HFFc6 (cell line): ENCODE measurements around the gene NECTIN4. TPM values are rescaled to one million over a fixed set of nuclear protein-coding genes. Genes with fewer than 3 reads are reported as not detected.

Source experiments
- DNase-seq: peaks from one replicate; pipeline ENCODE4 v3.0.0-alpha.2; 2018
- H3K27ac Mint-ChIP-seq: 2 replicates; pipeline ENCODE4 v1.8.0; 2020; ENCODE audit warnings: mild to moderate bottlenecking, mixed read lengths
- H3K27me3 Mint-ChIP-seq: 2 replicates; pipeline ENCODE4 v1.8.0; 2021; ENCODE audit warnings: mild to moderate bottlenecking, moderate library complexity, mixed read lengths; ENCODE audit not compliant: insufficient read depth
- H3K36me3 Mint-ChIP-seq: 2 replicates; pipeline ENCODE4 v1.8.0; 2021; ENCODE audit warnings: low read depth, mixed read lengths
- H3K4me1 Mint-ChIP-seq: 2 replicates; pipeline ENCODE4 v1.8.0; 2020; ENCODE audit warnings: low read depth, mixed read lengths
- H3K4me3 Mint-ChIP-seq: 2 replicates; pipeline ENCODE4 v1.8.0; 2020; ENCODE audit warnings: mild to moderate bottlenecking, moderate library complexity, mixed read lengths
- H3K9me3 Mint-ChIP-seq: 2 replicates; pipeline ENCODE4 v1.8.0; 2020; ENCODE audit warnings: mild to moderate bottlenecking, mixed read lengths
- total RNA-seq, 6 experiments: library from RNA; stranded (reverse); fragmentation: NEBNext Ultra II Directional; extraction: Animal tissue kit (Norgen Biotek cat#: 25700); gene quantifications; 2 replicates in 1 of 6; 3 replicates in 5 of 6; pipeline ENCODE4 v1.2.3, GENCODE V29; 2021
- TF ChIP-seq, protein P1 (sequence below): fragments of 200-600 bp; sonication (generic); IDR thresholded peaks from 2 replicates; pipeline ENCODE4 v1.5.0; 2021; ENCODE audit warnings: antibody characterized with exemption, mild to moderate bottlenecking

Gene NECTIN4
- total RNA-seq, 6 experiments from 2014 or later: 0.09 to 0.14 TPM; not detected in 4

DNA sequence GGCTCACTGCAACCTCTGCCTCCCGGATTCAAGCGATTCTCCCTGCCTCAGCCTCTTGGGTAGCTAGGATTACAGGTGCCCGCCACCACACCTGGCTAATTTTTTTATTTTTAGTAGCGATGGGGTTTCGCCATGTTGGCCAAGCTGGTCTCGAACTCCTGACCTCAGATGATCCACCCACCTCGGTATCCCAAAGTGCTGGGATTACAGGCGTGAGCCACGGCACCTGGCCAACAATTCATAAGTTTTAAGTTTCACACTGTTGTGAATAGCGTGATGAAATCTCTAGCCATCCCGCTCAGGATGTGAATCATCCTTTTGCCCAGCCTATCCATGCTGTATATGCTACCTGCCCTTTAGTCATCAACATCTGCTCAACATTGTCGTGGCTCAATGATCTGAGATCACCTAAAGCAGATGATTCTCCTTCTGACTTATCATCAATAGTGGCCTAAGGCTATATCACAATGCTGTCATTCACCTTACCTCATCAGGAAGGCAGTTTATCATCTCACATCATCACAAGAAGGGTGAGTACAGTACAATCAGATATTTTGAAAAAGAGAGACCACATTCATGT, 25.9 kb upstream of the NECTIN4 start:
- peak; percentile 76 for DNase-seq
- Mint-ChIP-seq H3K4me1 (peaks cover 69% of the 10 kb centered on the region), H3K27me3 (no peaks in the 10 kb centered on the region; the same call in 1 of the 2 replicates), H3K36me3 (peaks cover 13% of the 10 kb centered on the region; the same call in 1 of the 2 replicates), H3K27ac (peak overlapping the region; percentile 98), H3K4me3 (peak overlapping the region; percentile 50), H3K9me3 (no peaks in the 10 kb centered on the region)
- TF ChIP-seq, protein P1, sequence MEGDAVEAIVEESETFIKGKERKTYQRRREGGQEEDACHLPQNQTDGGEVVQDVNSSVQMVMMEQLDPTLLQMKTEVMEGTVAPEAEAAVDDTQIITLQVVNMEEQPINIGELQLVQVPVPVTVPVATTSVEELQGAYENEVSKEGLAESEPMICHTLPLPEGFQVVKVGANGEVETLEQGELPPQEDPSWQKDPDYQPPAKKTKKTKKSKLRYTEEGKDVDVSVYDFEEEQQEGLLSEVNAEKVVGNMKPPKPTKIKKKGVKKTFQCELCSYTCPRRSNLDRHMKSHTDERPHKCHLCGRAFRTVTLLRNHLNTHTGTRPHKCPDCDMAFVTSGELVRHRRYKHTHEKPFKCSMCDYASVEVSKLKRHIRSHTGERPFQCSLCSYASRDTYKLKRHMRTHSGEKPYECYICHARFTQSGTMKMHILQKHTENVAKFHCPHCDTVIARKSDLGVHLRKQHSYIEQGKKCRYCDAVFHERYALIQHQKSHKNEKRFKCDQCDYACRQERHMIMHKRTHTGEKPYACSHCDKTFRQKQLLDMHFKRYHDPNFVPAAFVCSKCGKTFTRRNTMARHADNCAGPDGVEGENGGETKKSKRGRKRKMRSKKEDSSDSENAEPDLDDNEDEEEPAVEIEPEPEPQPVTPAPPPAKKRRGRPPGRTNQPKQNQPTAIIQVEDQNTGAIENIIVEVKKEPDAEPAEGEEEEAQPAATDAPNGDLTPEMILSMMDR: no peak

DNA sequence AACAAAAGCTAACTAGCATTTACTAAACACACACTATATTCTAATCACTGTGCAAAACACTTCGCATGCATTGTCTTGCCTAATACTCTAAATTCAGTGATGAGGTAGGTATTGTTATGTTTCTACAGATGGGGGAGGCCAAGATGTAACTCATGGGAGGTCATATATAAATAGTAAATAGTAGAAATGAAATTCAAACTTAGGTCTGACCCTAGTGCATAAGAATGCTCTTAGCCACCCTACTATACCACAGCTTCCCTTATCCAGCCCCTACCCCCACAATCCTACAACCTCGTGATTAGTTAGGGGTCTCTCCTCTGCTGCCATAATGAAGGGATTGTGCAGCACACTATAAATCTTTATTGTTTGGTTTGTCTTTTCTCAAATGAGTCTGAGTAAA, 25.2 kb upstream of the NECTIN4 start:
- H3K27me3 Mint-ChIP-seq: no peaks in the 10 kb centered on the region; the same call in 1 of the 2 replicates
- no peak overlapping the region for H3K4me3 Mint-ChIP-seq
- peak overlapping the region; percentile 98 for H3K27ac Mint-ChIP-seq
- H3K9me3 Mint-ChIP-seq: no peaks in the 10 kb centered on the region
- H3K36me3 Mint-ChIP-seq: peaks cover 13% of the 10 kb centered on the region; the same call in 1 of the 2 replicates
- peaks cover 62% of the 10 kb centered on the region for H3K4me1 Mint-ChIP-seq
- no peak for DNase-seq
- TF ChIP-seq, protein P1: no peak

DNA sequence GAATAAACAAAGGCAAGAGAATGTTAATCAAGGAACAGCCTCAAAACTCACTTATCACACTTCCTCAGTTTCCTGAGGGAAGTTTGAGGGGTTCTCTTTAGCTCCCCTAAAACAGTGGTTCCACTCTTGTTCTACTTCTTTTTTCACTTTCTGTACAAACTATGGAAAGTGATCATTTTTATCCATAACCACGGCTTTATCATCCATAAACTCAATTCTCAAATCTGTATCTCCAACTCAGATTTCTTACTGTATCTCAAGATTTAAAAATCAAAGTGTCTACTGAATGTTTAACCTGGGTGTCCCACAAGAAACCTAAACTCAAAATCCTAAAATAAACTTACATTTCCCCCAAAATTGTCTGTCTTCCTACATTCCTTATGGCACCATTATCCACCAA, 24.6 kb upstream of the NECTIN4 start:
- no peak for DNase-seq
- peak overlapping the region; percentile 4; the same call in 1 of the 2 replicates for H3K27ac Mint-ChIP-seq
- H3K4me3 Mint-ChIP-seq: no peak overlapping the region
- TF ChIP-seq, protein P1: no peak
- H3K36me3 Mint-ChIP-seq: peaks cover 13% of the 10 kb centered on the region; the same call in 1 of the 2 replicates
- no peaks in the 10 kb centered on the region for H3K9me3 Mint-ChIP-seq
- H3K4me1 Mint-ChIP-seq: peaks cover 56% of the 10 kb centered on the region
- H3K27me3 Mint-ChIP-seq: no peaks in the 10 kb centered on the region; the same call in 1 of the 2 replicates

DNA sequence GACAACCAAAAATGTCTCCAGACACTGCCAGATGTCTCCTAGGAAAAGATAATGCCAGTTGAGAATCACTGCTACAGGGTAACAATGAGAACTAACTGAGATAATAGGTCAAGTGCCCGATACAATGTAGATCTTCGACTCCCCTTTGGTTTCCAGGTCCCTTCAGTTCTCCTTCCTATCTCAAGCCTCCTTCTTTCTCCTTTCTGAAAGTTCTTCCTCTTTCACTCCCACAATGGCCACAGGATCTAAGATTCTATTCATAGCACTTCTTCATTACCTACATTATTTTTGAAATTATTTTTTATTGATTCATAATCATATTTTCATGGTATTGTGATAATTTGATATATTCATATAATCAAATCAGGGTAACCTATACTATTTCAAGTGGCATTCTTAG, 22.2 kb upstream of the NECTIN4 start:
- Mint-ChIP-seq H3K4me1 (peaks cover 41% of the 10 kb centered on the region), H3K9me3 (no peaks in the 10 kb centered on the region), H3K27me3 (no peaks in the 10 kb centered on the region; the same call in 1 of the 2 replicates), H3K4me3 (no peak overlapping the region), H3K27ac (no peak overlapping the region), H3K36me3 (peaks cover 7% of the 10 kb centered on the region)
- DNase-seq: no peak
- TF ChIP-seq, protein P1: no peak

DNA sequence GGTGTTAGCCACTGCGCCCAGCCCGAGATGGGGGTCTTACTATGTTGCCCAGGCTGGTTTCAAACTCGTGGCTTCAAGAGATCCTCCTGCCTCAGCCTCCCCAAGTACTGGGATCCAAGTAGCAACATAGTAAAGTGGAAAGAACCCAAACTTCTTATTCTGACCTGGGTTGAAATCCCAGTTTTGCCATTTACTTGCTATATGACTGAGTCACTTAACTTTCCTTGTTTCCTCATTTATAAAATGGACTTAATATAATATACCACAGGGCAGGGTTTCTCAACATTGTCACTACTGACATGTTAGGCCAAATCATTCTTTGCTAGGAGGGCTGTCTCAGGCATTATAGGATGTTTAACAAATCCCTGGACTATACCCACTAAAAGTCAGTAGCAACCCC, 21.8 kb upstream of the NECTIN4 start:
- Mint-ChIP-seq H3K36me3 (peaks cover 11% of the 10 kb centered on the region), H3K27ac (no peak overlapping the region)
- no peak for DNase-seq

More for the DNA sequence above, 21.8 kb upstream of the NECTIN4 start:
- TF ChIP-seq, protein P1: no peak
- H3K27me3 Mint-ChIP-seq: no peaks in the 10 kb centered on the region; the same call in 1 of the 2 replicates
- peaks cover 37% of the 10 kb centered on the region for H3K4me1 Mint-ChIP-seq
- H3K4me3 Mint-ChIP-seq: no peak overlapping the region
- no peaks in the 10 kb centered on the region for H3K9me3 Mint-ChIP-seq
